ENCODE data around the gene TMEM272.

- TF ChIP-seq, protein P1, sequence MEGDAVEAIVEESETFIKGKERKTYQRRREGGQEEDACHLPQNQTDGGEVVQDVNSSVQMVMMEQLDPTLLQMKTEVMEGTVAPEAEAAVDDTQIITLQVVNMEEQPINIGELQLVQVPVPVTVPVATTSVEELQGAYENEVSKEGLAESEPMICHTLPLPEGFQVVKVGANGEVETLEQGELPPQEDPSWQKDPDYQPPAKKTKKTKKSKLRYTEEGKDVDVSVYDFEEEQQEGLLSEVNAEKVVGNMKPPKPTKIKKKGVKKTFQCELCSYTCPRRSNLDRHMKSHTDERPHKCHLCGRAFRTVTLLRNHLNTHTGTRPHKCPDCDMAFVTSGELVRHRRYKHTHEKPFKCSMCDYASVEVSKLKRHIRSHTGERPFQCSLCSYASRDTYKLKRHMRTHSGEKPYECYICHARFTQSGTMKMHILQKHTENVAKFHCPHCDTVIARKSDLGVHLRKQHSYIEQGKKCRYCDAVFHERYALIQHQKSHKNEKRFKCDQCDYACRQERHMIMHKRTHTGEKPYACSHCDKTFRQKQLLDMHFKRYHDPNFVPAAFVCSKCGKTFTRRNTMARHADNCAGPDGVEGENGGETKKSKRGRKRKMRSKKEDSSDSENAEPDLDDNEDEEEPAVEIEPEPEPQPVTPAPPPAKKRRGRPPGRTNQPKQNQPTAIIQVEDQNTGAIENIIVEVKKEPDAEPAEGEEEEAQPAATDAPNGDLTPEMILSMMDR (IDR thresholded peaks at IDR 0.05), result no peak
- no peak for TF ChIP-seq EZH2 (IDR thresholded peaks at IDR 0.05)
- no peak for TF ChIP-seq EZH2phosphoT487 (IDR thresholded peaks at IDR 0.05)
Observed at GRCh38 chr13:51894239-51894638, 49.3 kb upstream of the TMEM272 start.
